ENCODE data around the gene NLRC5.

DNA sequence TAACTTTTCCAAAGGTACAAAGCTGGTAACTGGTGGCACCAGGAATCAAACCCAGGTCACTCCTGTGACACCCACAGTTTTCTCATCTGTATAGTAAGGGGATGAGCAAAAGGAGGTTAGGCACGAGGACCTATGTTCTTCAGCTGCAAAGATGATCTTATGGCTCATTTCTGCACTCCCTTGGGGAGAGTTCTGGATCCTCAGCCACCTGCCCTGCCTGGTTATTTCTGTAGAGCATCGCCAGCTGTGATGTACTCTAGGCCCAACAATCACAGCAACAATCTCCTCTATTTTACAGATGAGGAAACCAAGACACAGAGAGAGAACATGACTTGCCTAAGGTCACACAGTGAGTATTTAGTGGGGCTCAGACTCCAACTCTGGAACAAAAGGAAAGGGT lies 97.6 kb downstream of the NLRC5 start:
- TF ChIP-seq, protein P1, sequence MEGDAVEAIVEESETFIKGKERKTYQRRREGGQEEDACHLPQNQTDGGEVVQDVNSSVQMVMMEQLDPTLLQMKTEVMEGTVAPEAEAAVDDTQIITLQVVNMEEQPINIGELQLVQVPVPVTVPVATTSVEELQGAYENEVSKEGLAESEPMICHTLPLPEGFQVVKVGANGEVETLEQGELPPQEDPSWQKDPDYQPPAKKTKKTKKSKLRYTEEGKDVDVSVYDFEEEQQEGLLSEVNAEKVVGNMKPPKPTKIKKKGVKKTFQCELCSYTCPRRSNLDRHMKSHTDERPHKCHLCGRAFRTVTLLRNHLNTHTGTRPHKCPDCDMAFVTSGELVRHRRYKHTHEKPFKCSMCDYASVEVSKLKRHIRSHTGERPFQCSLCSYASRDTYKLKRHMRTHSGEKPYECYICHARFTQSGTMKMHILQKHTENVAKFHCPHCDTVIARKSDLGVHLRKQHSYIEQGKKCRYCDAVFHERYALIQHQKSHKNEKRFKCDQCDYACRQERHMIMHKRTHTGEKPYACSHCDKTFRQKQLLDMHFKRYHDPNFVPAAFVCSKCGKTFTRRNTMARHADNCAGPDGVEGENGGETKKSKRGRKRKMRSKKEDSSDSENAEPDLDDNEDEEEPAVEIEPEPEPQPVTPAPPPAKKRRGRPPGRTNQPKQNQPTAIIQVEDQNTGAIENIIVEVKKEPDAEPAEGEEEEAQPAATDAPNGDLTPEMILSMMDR (IDR thresholded peaks at IDR 0.05 in 2 of 3, conservative IDR thresholded peaks at IDR 0.05 in 1 of 3; ENCODE audit: insufficient read depth in 2 of 3, low read depth in 1 of 3, low read length in 3 of 3) = no peak
- no peak for TF ChIP-seq POLR3A (IDR thresholded peaks at IDR 0.05; ENCODE audit: borderline replicate concordance, extremely low read depth, insufficient read depth, insufficient read length)
